Measurements from ENCODE around the gene ZBTB45. TPM values are rescaled to one million over a fixed set of nuclear protein-coding genes. Genes with fewer than 3 reads are reported as not detected.

The ZBTB45 gene
- total RNA-seq, 1 experiment from 2014 or later: 14.8 TPM

- no peak for DNase-seq
- TF ChIP-seq CTCF (IDR thresholded peaks at IDR 0.05; ENCODE audit: insufficient read depth in 1 of 2, low read depth in 1 of 2, low read length in 1 of 2, severe bottlenecking in 1 of 2, unreplicated experiment in 1 of 2): no peak
- intact Hi-C loops (cut with micrococcal nuclease; ENCODE audit: unreplicated experiment): no loop called here
- peaks cover 16% of the 10 kb centered on the region for H3K4me1 ChIP-seq
- H3K9me3 ChIP-seq: no peaks in the 10 kb centered on the region
- ChIA-PET CTCF (no interaction called here), POLR2A (no interaction called here)
- H3K27me3 ChIP-seq (replicated peaks; ENCODE audit: control insufficient read depth, insufficient read depth, low read length): no peaks in the 10 kb centered on the region
- Mint-ChIP-seq H3K9me3 (ENCODE audit: unreplicated experiment) (no peaks in the 10 kb centered on the region), H3K36me3 (ENCODE audit: insufficient read depth, unreplicated experiment) (peaks cover 97% of the 10 kb centered on the region), H3K4me1 (ENCODE audit: low read depth, unreplicated experiment) (peaks cover 28% of the 10 kb centered on the region), H3K27ac (ENCODE audit: unreplicated experiment) (no peak overlapping the region), H3K4me3 (ENCODE audit: unreplicated experiment) (no peak overlapping the region), H3K27me3 (ENCODE audit: insufficient read depth, unreplicated experiment) (no peaks in the 10 kb centered on the region)
- H3K4me3 ChIP-seq (ENCODE audit: low read depth, low read length): no peak overlapping the region
- peaks cover 23% of the 10 kb centered on the region for H3K36me3 ChIP-seq (ENCODE audit: control insufficient read depth, insufficient read depth, low read length)
- no TSS peak for BruUV-seq (replicated peaks)
These were observed 29.5 kb upstream of the ZBTB45 start for GRCh38 chr19:58548859-58549663.

GRCh38 chr19:58547323-58548312 lies 28.0 kb upstream of the ZBTB45 start:
- POLR2A ChIA-PET: no interaction called here
- no peak for TF ChIP-seq CTCF (IDR thresholded peaks at IDR 0.05; ENCODE audit: insufficient read depth in 1 of 2, low read depth in 1 of 2, low read length in 1 of 2, severe bottlenecking in 1 of 2, unreplicated experiment in 1 of 2)
- Histone ChIP-seq H3K4me3 (ENCODE audit: low read depth, low read length) (no peak overlapping the region), H3K36me3 (ENCODE audit: control insufficient read depth, insufficient read depth, low read length) (peaks cover 23% of the 10 kb centered on the region), H3K9me3 (no peaks in the 10 kb centered on the region), H3K4me1 (peaks cover 11% of the 10 kb centered on the region), H3K27me3 (replicated peaks; ENCODE audit: control insufficient read depth, insufficient read depth, low read length) (no peaks in the 10 kb centered on the region)
- intact Hi-C loops (cut with micrococcal nuclease; ENCODE audit: unreplicated experiment): no loop called here
- Mint-ChIP-seq H3K27ac (ENCODE audit: unreplicated experiment) (no peak overlapping the region), H3K27me3 (ENCODE audit: insufficient read depth, unreplicated experiment) (peaks cover 6% of the 10 kb centered on the region), H3K4me3 (ENCODE audit: unreplicated experiment) (no peak overlapping the region), H3K9me3 (ENCODE audit: unreplicated experiment) (no peaks in the 10 kb centered on the region), H3K36me3 (ENCODE audit: insufficient read depth, unreplicated experiment) (peaks cover 89% of the 10 kb centered on the region), H3K4me1 (ENCODE audit: low read depth, unreplicated experiment) (peaks cover 17% of the 10 kb centered on the region)
- BruUV-seq (replicated peaks): no TSS peak
- CTCF ChIA-PET: no interaction called here
- no peak for DNase-seq

- intact Hi-C loops (cut with micrococcal nuclease; ENCODE audit: unreplicated experiment): no loop called here
- Histone ChIP-seq H3K36me3 (ENCODE audit: control insufficient read depth, insufficient read depth, low read length) (peaks cover 23% of the 10 kb centered on the region), H3K4me1 (peaks cover 11% of the 10 kb centered on the region), H3K27me3 (replicated peaks; ENCODE audit: control insufficient read depth, insufficient read depth, low read length) (no peaks in the 10 kb centered on the region), H3K9me3 (no peaks in the 10 kb centered on the region), H3K4me3 (ENCODE audit: low read depth, low read length) (peak overlapping the region; percentile 87)
- CTCF ChIA-PET: interaction anchor here (0.5 kb wide), 1 partner anchor 31 kb away, joined by 7 read pairs; no protein-coding TSS in a partner anchor
- H3K9me3 Mint-ChIP-seq (ENCODE audit: unreplicated experiment): no peaks in the 10 kb centered on the region
- peak overlapping the region; percentile 82 for H3K27ac Mint-ChIP-seq (ENCODE audit: unreplicated experiment)
- peak overlapping the region; percentile 92 for H3K4me3 Mint-ChIP-seq (ENCODE audit: unreplicated experiment)
- no peak for TF ChIP-seq CTCF (IDR thresholded peaks at IDR 0.05; ENCODE audit: insufficient read depth in 1 of 2, low read depth in 1 of 2, low read length in 1 of 2, severe bottlenecking in 1 of 2, unreplicated experiment in 1 of 2)
- DNase-seq: no peak
- POLR2A ChIA-PET: no interaction called here
- BruUV-seq (replicated peaks): TSS peak; percentile 49
- peaks cover 73% of the 10 kb centered on the region for H3K36me3 Mint-ChIP-seq (ENCODE audit: insufficient read depth, unreplicated experiment)
- H3K27me3 Mint-ChIP-seq (ENCODE audit: insufficient read depth, unreplicated experiment): peaks cover 9% of the 10 kb centered on the region
- peaks cover 14% of the 10 kb centered on the region for H3K4me1 Mint-ChIP-seq (ENCODE audit: low read depth, unreplicated experiment)
These were observed 26.5 kb upstream of the ZBTB45 start for GRCh38 chr19:58546019-58546530.
